Activated CD4-positive, alpha-beta T cell treated with anti-CD3 and anti-CD28 coated beads, Interleukin-10, Interleukin-2, amounts not matched to agents 100 ng/mL and 50 ng/mL, durations not matched to agents 16 hours and 8 hours (primary cell): ENCODE data around the gene FAM171A1.
"Not testable (repeated sequence)": the region's sequence is repeated elsewhere in the genome, so short reads cannot be mapped to it uniquely, and the experiment has no call there.

Source experiments
- DNase-seq: peaks from one replicate; pipeline ENCODE4 v3.0.0-alpha.2; 2020

The FAM171A1 gene

DNA sequence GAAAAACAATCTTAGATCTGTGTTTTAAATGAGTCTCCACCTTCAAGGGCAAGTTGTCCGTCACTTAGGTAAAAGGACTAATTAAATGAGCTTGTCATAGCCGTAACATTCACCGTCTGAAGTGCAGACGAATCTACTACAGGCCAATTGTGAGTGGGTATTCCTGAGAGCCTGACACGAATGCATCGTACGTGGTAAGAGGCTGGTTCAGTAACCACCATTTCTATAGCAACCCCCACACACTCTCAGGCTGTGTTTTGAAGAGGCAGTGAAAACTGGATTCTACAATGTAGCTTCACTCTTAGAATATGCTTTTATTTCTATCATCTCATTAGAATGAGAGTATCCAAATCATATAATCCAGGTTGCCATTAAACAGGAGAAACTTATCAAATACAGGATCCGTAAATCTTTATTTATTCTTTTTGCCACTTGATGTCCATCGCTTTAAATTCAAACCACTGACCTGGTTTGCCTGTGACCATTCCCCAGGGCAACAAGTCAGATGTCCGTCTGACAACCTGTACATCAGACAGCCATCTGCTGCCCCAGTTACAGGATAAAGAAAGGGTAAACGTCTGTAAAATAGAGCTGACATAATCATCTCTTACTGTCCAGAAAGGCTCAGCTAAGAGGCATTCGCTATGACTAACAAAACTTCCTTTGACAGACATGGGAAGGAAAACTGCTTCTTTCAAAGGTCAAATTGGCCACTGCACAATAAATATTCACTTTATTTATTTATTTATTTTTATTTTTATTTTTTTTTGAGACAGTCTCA lies 132.3 kb downstream of the FAM171A1 start:
- DNase-seq: no peak

- no peak for DNase-seq
Measured at GRCh38 chr10:15237351-15237750, 133.7 kb downstream of the FAM171A1 start.

DNA sequence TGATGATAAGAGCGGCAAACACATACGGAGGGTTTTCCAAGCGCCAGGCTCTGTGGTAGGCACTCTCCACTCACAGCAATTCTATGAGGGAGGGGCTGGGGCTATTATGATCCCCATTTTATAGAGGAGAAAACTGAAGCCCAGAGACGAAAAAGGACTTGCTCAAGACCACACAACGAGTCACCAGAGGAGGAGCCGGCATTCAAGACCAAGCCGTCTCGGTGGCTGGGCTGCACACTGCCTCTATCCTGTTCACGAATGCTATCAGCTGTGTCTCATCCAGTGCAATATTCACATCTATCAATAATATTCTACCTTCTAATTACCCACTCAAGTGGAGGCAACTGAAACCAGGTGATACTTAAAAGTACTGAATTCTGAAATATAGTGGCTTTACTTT lies 134.7 kb downstream of the FAM171A1 start:
- DNase-seq: no peak

DNA sequence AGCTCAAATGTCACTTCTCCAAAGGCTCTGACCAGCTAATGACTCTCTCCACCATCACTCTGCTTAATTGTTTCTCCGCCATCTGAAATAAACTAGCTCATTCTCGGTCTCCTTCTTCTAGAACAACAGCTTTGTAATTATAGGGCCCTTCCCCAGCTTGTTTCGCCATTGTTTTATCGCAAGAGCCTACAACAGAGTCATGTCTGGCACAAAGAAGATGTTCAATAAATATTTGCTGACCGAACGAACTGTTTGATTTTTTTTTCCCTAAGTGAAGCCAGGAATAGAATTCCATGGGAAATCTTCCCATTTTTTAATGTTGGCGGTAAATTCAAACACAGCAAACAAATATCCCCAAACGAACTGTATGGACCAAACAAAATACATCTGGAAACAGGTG lies 138.8 kb downstream of the FAM171A1 start:
- DNase-seq: no peak

- no peak for DNase-seq
Measured at GRCh38 chr10:15231426-15231825, 139.7 kb downstream of the FAM171A1 start.

- no peak for DNase-seq
Measured at GRCh38 chr10:15230257-15230656, 140.8 kb downstream of the FAM171A1 start.

DNA sequence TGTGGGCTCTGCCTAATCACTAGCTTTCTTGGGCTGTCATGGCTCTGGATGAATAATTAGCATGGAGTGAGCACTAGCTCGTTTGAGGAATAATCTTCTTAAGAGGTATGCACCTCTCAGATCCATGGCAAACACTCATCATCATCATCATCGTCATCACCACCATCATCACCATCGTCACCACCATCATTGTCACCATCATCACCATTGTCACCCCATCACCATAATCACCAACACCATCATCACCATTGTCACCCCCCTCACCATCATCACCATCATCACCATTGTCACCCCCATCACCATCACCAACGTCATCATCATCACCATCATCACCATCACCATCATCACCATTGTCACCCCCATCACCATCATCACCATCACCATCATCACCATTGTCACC lies 141.8 kb downstream of the FAM171A1 start:
- no peak for DNase-seq

- no peak for DNase-seq
Measured at GRCh38 chr10:15228426-15228825, 142.7 kb downstream of the FAM171A1 start.

DNA sequence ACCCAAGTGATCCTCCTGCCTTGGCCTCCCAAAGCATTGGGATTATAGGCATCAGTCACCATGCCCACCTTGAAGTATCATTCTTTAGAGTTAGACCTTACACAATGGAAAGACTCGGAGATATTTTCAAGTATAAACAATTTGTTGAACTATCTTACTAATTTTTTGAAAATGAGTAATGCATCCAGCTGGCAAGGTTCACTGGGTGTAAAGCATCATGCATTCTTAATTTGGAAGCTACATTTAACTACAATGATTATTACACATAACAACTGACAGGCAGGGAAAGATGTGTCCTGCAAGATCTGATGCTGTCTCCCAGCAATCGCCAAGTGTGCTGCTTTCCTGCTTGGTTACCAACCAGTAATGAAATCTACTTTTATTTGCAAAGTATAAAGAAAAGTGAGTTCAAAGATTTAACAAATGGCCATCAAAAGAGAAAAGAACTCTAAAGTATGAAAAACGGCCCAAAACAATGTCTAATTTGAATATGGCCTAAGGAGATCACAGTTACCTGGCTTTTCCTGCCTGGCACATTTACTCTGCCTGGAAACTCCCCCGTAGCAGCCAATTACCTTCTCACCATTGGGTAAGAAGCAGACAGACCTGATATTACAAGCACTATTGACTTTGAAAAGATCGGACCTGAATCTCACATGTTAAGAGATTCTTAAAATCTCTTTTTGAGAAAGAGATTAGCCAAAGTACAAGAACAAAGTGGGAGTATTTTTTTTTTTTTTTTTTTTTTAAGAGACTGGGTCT lies 143.3 kb downstream of the FAM171A1 start:
- no peak for DNase-seq

DNA sequence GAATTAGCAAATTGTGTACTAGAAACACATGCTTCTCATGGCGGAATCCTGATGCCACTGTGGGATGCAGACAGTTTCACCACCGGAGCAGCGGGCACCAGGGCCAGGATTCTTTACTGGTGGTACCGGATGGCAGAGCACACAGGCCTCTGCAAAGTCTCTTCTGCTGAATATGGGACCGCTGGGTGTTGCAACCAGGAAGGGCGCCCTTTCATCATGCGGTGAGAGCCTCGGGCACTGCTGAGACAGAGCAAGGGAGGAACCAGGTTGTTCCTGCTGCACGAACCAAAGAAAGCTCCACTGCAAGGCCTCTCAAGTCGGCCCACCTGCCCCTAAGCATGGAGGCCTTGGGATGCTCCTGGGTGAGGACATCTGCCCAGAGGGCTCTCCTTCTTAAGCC lies 145.6 kb downstream of the FAM171A1 start:
- DNase-seq: no peak

DNA sequence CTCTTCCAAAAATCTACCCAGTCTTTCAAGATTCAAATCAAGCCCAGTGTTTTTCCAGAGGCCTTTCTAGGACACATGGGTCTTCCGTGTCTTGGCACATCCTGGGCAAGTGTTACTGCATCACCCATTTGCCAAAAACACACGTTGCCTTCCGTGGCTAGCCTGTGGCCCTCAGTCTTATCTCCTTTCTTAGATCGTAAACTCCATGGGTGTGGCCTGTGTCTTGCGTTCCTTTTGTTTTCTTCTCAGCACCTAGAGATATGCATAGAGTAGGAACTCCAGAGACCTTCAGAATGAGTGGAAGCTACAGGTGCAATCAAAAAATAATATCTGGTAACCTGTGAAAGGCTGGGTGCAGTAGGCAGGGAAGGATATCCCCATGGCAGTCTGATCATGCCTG lies 146.1 kb downstream of the FAM171A1 start:
- no peak for DNase-seq

DNA sequence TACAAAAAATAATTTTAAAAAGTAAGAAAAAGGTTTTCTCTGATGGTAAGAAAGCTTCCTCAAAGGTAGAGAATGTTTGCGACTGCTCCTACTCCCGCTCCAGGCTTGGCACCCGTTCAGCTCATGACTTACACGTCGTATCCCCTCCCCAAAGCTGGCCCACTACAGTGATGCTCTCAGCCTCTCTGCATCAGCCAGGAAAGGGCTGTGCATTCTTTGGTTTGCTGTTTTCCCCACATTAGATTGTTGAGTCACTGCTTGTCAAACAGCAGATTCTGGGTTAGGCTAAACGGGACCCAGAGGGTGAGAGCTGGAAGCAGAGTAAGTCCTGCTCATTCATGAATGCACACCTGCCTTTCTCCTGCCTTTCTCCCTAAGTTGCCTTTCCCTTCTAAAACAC lies 147.9 kb downstream of the FAM171A1 start:
- no peak for DNase-seq

GRCh38 chr10:15222511-15222910 lies 148.6 kb downstream of the FAM171A1 start:
- no peak for DNase-seq

DNA sequence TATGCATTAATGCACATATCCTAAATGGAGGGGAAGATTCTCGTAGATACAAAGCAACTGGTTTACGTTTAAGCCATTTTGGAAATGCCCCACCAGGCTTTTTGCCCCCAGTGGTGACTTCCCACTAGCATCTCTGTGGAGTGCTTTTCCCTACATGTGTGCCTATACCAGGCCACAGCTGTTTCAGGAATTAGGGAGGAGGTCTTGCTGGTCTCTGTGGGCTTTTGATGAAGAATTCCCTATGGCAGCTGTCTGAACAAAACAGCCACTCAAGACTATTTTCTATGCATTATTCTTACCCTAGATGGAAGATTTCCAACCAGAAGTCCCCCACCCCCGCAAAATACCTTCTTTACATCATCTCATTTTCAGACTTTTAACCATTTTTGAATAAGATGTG lies 150.6 kb downstream of the FAM171A1 start:
- no peak for DNase-seq

DNA sequence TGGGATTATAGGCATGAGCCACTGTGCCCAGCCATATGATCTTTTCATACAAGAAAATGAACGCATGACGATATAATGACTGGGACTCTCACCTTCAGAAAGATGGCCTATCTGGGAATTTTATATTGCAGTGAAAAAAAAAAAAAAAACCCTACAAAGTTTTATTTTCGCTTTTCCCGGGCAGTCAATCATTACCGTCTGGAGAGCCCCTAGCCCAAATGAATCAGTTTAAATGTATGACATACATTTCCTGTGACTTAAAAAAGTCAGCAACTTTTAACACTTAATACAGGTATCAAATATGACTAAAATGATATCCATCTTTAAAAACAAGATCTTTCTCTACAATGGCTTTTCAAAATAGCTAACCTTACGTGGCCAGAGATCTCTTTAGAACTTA lies 154.4 kb downstream of the FAM171A1 start:
- DNase-seq: no peak

DNA sequence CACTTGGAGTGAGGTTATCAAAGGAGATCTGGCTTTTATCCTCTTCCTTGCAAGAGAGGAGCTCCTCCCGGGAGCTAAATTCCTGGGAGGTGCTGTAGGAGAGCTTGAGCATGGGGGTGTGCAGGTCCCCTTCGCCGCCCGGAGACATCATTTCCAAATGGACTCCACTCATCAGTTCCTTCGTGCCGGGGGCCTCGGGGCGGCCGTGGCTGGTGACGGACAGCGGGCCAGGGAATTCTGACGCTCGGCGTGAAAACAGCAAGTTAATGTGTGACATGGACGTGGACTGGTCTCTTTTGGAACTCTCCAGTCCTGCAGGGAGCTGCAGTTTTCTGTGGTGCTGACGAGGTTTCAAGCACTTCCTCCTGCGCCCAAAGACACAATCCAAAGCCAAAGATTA lies 156.9 kb downstream of the FAM171A1 start:
- no peak for DNase-seq

DNA sequence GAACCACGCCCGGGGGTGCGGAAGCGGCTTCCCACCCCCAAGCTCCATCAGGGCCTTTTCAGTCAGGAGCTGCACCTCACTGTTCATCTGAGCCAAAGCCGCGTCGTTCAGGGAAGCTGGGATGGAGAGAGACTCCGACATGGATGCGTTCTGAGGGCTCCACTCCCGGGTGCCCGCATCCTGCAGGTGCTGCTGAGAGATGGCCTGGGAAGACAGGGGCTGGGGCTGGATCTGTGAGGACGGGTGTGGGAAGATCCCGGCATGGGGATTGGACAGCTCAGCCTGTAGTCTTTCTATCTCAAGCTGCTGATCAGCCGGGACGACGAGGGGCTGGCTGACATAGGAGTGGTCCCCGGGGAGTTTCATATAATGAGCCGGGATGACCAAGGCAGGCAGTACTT lies 157.6 kb downstream of the FAM171A1 start:
- no peak for DNase-seq

GRCh38 chr10:15211464-15211979 lies 159.6 kb downstream of the FAM171A1 start:
- DNase-seq: no peak

- no peak for DNase-seq
Measured at GRCh38 chr10:15210521-15210920, 160.6 kb downstream of the FAM171A1 start.

GRCh38 chr10:15209827-15210509 lies 161.1 kb downstream of the FAM171A1 start:
- peak; percentile 81 for DNase-seq

DNA sequence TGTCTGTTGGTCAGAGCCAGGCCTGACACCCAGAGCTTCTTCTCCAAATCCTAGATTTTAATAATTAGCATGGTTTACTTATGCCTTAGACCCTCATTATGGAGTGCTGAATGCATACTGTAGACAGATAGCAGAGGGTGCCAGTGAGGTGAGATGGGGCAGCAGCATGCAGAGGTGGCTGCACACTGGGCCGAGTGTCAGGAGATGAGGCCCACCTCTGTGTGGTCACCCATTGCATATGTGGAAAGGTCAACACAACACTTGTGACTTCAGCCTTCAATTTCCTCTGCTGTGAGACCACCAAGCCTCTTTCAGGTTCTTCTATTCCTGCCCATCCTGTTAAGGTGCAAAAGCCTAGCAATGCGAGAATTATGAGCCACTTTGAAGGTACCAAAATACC lies 162.9 kb downstream of the FAM171A1 start:
- DNase-seq: no peak

- DNase-seq: not testable (repeated sequence)
Measured at GRCh38 chr10:15207410-15207809, 163.7 kb downstream of the FAM171A1 start.

GRCh38 chr10:15202639-15203038 lies 168.4 kb downstream of the FAM171A1 start:
- DNase-seq: no peak

GRCh38 chr10:15202301-15202621 lies 168.8 kb downstream of the FAM171A1 start:
- not testable (repeated sequence) for DNase-seq
